ENCODE data around the gene PRH1.

The PRH1 gene

DNA sequence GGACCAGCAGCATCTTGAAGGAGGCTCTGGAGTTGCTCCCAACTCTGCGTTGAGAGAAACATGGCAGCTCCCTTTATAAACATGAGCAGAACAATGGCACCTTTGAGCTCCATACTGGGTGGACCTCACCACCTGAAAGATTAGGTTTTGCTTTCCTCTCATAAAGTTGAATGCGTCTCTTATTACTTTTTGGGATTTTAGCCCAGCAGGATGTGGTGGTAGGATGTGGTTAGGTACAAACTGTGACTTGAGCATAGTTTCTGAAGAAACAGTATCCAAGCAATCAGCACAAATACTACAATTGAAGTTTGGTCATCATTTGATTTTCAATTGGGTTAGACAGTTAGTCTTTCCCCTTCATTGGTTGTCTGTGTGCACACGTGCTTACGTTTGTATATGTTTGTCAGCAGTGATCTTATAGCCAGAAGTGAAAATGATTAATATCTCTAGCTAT, 34.6 kb downstream of the PRH1 start, which contains the start of gene PRR4:
TSS of gene PRR4 (minus strand) at position 51 of the 454 bp plus-strand sequence. CDS start at position 13, 38 bp downstream.
- TF ChIP-seq, protein P1, sequence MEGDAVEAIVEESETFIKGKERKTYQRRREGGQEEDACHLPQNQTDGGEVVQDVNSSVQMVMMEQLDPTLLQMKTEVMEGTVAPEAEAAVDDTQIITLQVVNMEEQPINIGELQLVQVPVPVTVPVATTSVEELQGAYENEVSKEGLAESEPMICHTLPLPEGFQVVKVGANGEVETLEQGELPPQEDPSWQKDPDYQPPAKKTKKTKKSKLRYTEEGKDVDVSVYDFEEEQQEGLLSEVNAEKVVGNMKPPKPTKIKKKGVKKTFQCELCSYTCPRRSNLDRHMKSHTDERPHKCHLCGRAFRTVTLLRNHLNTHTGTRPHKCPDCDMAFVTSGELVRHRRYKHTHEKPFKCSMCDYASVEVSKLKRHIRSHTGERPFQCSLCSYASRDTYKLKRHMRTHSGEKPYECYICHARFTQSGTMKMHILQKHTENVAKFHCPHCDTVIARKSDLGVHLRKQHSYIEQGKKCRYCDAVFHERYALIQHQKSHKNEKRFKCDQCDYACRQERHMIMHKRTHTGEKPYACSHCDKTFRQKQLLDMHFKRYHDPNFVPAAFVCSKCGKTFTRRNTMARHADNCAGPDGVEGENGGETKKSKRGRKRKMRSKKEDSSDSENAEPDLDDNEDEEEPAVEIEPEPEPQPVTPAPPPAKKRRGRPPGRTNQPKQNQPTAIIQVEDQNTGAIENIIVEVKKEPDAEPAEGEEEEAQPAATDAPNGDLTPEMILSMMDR (IDR thresholded peaks at IDR 0.05; ENCODE audit: low read depth, low read length, missing control alignments): no peak
- DNase-seq (ENCODE audit: low read depth): no peak
- H3K4me3 ChIP-seq (ENCODE audit: low read depth, low read length): no peak within 1 kb of the TSS

DNA sequence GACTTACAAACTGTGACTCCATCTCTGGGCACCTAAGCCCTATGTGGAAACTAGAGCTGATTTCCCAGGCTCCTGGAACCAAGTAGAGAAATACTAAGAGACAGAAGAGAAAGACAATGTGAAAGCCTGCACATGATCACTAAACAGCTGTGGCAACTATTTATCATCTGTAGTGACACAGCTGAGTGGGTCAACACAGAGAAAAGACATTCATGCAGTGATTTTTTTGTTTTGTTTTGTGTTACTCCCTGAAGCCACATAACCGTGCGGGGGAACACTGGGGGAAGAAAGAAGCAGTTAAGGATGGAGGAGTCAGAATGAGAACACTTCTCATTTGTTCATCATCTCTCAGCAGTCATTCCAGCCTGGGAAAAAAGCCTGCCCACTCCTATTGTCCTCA, 36.3 kb downstream of the PRH1 start:
- H3K4me3 ChIP-seq (ENCODE audit: low read depth, low read length): no peak overlapping the region
- no peak for DNase-seq (ENCODE audit: low read depth)
- TF ChIP-seq, protein P1 (IDR thresholded peaks at IDR 0.05; ENCODE audit: low read depth, low read length, missing control alignments): no peak

DNA sequence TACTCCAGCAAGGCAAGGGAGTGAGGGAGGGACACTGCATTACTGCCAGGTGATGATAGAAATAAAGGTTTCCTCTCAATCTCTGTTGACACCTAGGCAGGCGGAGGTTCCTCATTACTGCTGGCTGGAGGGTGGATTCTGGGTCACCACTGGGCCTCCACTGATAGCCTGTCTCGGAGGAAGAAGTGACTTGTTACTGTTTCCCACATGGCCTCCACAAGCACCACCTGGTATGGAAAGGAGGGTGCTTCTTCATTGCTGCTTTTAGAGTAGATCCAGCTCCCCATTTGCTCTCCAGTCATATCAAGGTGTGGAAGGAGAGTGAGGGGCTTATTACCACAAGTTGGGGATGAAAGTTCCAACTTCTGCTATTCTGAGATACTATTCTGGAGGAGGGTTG, 41.2 kb downstream of the PRH1 start:
- TF ChIP-seq, protein P1 (IDR thresholded peaks at IDR 0.05; ENCODE audit: low read depth, low read length, missing control alignments): no peak
- H3K4me3 ChIP-seq (ENCODE audit: low read depth, low read length): no peak overlapping the region
- no peak for DNase-seq (ENCODE audit: low read depth)

DNA sequence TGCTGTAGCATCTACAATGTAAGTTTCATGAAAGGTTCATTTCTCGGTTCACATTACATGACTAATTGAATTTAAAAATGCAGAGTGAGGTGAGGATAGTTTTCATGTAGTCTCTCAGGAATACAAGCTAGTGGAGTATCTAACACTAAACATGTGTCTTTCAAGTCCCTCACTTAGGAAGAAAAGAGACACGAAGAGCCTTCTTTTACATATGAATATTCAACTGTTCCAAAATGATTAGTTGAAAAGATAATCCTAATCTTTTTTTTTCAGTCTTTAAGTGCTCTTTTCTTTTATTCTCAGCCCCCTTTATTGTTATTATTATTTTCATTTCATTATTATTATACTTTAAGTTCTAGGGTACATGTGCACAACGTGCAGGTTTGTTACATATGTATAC, 45.6 kb downstream of the PRH1 start:
- no peak overlapping the region for H3K4me3 ChIP-seq (ENCODE audit: low read depth, low read length)
- TF ChIP-seq, protein P1 (IDR thresholded peaks at IDR 0.05; ENCODE audit: low read depth, low read length, missing control alignments): no peak
- DNase-seq (ENCODE audit: low read depth): no peak
